Measurements from ENCODE around the gene PIN1.
"Not testable (repeated sequence)": the region's sequence is repeated elsewhere in the genome, so short reads cannot be mapped to it uniquely, and the experiment has no call there.

The PIN1 gene

DNA sequence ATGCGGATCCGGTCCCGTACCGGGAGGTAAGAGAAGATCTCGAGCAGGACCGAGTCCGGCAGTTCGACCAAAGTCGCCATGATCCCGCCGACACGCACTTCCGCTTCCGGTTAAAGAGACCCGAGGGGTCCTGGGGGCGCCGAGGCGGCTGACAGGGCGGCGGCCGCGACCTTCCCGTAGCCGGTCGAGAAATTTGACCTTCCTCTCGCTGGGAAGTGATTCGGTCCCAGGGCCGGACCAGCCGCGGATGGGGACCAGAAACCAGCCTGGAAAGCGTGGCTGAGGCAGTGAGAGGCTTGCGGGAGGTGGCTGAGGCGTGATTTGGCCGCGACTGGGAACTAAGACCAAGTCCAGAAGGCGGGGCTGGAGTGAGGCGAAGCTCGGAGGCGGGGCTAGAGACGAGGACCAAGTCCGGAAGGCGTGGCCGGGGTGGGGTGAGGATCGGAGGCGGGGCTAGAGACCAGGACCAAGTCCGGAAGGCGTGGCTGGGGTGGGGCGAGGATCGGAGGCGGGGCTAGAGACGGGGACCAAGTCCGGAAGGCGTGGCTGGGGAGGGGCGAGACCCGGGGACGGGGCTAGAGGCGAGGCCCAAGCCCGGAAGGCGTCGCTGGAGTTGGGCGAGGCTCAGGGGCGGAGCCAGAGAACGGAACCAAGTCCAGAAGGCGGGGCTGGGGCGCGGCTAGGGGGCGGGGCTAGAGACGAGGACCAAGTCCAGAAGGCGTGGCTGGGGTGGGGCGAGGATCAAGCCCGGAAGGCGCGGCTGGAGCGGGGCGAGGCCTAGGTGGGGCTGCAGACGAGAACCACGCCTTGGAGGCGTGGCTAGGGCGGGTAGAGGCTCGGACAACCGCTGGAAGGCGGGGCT, 16.2 kb upstream of the PIN1 start, which contains the start of gene FBXL12:
Gene FBXL12 (minus strand): TSS at position 346 of the 862 bp plus-strand sequence. CDS start 266 bp downstream, at position 80.
- peak; percentile 100 for DNase-seq

- no peak for DNase-seq
Measured at GRCh38 chr19:9819596-9819909, 15.6 kb upstream of the PIN1 start.

DNA sequence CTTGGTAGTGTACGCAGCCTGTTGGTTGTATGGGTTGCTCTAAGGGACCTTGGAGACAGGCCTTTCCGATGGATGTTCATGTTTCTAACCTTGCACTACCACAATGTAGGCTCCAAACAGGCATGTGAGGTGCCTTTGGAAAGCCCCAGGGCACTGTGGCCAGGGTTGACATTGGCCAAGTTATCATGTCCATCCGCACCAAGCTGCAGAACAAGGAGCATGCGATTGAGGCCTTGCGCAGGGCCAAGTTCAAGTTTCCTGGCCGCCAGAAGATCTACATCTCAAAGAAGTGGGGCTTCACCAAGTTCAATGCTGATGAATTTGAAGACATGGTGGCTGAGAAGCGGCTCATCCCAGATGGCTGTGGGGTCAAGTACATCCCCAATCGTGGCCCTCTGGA, 15.1 kb upstream of the PIN1 start:
- not testable (repeated sequence) for DNase-seq

- no peak for DNase-seq
Measured at GRCh38 chr19:9823816-9824215, 11.3 kb upstream of the PIN1 start.

DNA sequence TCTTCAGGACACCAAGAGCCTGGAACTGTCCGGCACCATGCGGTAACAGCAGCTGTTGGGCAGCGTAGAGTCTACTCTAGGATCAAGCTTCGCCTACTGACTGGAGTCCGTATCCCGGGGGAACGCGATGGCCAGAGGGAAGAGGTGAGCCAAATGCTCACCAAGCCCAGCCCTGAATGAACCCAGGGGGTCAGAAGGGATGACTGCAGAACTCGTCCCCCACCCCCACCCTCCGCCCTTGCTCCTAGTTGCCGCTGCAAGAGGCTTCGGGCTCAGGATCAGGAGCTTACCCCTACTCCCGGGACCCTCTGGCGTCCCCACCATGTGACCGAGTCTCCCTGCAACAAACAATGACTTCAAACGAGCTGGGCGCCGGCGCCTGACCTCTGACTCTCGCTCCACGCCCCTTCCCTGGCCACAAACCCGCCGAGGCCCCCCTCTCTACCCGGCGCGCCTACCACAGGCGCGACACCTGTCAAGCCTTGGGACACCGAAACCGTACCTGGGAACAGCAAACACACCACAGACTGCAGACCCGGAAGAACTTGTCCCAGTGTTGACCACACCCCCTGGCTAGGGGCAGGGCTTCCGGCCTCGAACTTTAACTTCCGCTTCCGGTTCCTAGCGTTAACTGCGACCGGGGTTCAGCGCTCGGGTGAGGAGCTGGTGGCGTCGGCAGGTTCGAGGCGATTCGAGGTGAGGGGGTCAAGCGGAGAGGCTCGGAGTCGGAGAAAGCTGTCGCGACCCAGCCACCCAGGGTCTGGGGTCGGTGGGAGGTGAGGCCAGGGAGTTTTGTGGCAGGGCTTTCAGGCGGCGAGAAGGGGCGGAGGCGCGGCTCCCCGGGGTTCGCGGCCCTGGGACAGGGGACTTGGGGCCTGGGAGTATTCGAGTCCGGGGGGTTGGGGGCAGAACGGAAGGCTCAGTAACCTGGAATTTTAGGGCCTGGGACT, 7.6 kb upstream of the PIN1 start, which contains the start of gene UBL5:
Gene UBL5 (plus strand): TSS at position 630 of the 950 bp plus-strand sequence. CDS start 420 bp downstream, outside the sequence.
- DNase-seq = peak; percentile 79 to 93

- DNase-seq = no peak
Measured at GRCh38 chr19:9828551-9829063, 6.5 kb upstream of the PIN1 start.

DNA sequence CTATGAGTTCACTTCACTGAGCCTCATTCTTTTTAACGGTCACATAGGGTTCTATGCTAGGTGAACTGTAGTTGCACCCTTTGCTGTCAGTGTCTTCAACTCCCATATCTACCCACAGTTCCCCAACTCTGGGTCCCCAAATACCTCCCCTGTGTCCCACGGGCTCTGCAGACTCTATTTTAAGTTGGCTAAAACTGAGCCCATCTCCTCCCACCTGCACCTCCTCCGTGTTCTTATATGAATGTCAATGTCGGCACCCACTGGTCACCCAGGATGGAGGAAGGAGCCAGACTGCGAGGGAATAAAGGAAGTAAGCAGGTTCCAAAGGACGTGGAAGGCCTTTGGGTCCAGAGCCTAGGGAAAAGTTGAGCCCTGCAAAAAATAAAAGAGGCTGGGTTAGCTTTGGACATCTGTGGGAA, 802 bp upstream of the PIN1 start:
- DNase-seq = no peak

DNA sequence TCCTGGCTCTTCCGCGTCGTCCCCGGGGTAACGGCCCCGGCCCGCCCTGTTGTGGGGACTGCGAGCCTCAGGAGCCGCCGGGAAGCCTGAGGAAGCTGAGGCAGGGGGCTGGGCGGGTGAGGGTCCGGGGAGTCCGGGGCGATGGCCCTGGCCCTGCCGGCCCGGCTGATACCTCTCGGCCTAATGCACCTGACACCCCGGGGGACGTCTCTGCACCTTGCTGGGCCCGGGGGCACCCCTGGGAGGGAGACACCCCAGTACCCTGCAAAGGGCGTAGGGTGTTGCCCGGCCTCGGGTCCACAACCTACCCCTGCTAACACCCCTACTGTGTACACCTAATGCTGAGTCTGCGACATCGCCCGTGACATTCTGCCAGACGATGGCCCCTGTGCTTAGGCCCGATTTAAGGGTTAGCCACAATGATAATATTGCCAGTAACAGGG, 410 bp downstream of the PIN1 start:
- no peak for DNase-seq

DNA sequence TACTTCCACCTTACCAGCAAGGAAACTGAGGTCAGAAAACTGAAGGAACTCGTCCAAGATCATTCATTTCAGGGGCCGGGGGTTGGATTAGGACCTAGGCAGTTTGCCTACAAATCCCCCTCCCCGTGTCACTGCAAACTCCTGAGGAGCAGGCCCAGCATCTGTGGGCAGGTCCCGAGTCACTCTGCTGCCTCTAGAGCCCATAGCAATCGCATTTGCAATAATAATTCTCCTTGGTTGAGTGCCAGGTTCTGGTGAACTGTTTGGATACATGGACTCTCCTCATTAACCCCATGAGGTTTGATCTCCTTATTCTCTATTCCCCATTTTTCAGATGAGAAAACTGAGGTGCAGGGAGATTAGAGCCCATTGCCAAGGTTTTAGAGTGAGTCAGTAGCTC, 903 bp downstream of the PIN1 start:
- DNase-seq = no peak

DNA sequence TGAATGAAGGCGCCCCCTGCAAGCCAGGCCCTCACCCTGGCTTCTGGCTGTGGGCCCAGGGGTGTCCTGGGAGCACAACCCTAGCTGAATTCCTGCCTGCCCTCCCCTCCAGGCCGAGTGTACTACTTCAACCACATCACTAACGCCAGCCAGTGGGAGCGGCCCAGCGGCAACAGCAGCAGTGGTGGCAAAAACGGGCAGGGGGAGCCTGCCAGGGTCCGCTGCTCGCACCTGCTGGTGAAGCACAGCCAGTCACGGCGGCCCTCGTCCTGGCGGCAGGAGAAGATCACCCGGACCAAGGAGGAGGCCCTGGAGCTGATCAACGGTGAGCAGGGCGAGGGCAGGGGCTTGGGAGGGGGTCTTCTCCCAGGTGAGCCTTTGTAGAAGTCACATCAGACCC, 3.2 kb downstream of the PIN1 start:
- no peak for DNase-seq

DNA sequence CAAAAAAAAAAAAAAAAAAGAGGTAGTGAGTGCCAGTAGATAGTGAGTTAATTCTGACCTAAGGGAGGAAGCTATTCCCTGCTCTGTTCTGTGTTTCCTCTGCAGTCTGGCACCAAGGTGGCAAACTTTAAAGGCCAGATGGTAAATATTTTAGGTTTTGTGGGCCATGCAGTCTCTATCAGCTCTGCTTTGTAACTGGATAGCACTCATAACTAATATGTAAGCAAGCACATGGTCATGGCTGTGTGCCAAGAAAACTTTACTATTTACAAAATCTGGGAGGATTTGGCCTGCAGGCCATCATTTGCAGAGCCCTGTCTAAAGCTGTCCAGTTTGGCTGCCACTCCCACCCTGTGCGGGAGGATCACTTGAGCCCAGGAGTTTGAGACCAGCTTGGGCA, 4.3 kb downstream of the PIN1 start:
- DNase-seq = no peak

DNA sequence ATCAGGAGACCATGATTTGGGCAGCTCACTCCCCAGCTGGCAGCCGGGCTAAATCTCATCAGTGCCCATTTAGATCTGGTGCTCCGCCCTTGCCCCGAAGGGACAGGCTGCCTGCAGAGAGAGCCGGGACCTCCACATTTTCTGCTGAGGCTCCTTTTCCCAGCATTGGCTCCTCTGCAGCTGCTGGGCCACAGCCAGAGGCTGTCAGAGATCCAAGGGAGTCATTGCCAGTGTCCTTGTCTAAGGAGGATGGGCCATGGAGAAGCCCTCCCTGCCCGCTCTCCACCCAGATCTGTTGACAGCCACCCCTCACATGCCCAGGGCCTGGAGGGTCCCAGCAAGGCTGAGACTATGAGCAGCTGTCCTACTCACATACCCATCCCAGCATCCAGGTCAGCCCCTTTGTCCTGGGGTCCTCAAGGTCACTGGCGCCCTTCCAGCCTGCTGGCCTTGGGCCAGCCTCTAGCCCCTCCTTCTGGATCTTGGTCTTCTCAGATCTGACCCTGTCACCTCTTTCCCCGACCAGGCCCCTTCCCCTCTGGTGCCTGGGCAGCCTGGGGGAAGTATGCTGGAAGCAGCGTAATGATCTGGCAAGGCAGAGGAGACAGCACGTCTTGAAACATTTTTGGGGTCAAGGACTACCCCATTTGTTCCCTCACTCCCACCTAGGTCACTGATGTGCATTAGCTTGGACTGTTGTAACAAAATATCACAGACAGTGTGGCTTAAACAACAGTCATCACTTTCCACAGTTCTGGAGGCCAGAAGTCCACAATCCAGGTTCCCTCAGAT, 7.9 kb downstream of the PIN1 start:
- DNase-seq = no peak

GRCh38 chr19:9843626-9844273, 8.6 kb downstream of the PIN1 start:
- DNase-seq = not testable (repeated sequence)

DNA sequence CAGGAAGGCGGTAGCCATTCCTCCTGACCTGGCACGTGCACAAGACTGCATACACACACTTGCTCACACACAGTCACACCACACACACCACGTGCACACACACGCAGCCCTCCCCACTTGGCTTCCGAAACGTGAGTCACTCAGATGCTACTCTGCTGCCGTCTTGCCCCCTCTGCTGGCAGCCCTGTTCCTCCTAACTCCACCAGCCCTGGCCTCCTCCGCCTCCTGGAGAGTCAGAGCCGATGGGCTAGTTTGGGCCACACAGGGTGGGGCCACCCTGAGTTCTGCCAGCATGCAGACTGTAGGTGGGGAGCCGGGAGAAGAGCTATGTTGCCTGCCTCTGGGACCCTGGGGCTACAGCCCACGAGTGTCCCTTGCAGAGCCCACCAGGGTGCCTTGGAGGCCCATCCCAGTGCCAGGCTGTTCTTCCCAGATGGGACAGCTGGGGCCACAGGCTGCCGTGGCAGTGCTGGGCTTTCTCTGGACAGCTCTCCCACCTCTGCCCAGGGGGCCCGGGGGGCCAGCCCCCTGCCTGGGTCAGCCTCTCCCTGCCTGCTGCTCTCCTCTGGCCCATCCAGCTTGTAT, 12.1 kb downstream of the PIN1 start:
- DNase-seq = no peak

GRCh38 chr19:9848060-9848459, 12.9 kb downstream of the PIN1 start:
- DNase-seq = no peak

DNA sequence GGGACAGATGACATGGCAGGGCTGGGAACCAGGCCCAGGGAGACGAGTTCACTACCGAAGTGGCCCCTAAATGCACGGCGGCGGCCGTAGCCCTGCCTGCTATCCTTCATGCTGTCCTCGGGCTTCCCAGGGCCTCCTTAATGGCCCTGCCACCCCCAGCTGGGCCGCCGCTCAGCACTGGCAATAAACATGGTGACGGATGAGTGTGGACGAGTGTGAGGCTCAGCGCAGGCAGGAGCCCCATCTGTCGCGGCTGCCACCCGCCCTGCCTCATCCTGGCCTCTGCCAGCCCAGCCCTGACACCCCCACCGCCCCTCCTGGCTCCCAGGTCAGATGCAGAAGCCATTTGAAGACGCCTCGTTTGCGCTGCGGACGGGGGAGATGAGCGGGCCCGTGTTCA, 13.6 kb downstream of the PIN1 start:
- DNase-seq = no peak

GRCh38 chr19:9849791-9850190, 14.7 kb downstream of the PIN1 start:
- no peak for DNase-seq

DNA sequence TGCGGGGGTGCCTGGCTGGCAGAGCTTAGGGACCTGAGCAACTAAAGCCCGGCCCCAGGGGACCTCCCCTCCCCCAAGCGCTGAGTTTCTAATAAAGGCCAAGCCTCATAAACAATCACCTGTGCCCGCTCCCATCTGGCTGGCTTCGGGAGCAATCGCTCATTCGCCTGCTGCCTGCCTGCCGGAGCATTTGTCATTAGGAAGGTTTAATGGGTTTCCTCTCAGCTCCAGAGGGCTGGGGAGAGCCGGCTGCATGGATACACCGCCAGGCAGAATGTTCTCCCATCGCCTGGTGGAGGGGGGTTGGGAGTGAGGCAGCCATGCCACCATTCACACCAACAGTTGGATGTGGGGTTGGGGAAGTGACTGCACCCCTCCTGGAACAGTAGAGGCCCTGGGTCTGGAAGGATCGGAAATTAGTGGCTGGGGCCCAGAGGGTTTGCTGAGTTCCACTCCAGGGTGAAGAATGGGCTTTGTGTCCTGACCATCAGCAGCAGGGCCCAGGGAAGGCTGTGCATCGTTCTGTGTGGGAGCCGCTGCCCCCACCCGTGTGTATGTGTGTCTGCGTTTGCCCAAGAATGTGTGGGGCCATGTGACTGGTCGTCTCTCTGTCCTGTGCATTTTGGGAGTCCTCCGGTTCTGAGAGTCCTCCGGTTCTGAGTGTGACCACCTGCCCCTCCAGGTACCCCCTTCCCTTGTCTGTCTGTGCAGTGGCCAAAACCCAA, 15.3 kb downstream of the PIN1 start:
- DNase-seq = no peak

DNA sequence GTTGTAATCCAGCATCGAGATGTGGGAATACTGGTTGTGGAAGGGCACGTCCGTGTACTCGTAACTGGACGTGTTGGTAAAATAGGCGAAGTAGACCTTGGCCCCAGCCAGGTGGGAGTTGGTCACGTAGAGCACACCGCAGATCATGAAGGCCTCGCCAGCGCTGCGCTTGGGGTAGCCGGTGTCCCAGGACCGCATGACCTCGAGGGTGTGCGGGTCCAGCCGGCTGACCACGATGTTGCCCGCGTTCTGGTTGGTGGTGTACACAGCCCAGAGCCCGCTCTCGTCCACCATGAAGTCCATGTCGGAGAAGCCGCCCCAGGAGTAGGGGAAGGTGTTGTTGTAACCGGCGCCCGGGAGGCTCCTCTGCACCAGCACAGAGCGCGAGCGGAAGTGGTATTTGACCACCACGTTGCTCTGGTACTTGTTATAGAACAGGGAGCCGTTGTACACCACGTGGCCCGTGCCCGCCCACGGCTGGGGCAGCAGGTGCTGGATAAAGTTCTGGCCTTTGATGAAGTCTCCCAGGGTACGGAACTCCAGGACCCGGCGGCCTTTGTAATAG, 19.2 kb downstream of the PIN1 start:
- no peak for DNase-seq

DNA sequence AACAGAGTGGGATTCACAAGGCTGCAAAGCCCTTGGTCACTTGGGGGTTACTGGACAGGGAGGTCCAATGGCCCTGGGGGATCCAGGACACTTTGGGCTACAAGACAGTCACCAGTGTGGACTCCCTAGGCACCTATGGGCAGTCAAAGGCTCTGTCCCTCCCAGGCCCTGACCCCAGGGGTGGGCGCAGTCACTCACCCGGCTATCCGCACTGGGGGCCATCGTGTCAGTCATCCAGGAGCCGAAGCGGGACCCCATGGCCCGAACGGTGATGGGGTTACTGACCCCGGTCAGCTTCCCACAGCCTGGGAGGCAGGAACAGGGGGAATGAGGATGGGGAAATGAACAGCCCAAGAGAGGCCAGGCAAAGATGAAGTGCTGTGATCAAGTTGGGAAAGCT, 21.5 kb downstream of the PIN1 start:
- DNase-seq = no peak

All from inflammatory macrophage treated with lipopolysaccharide for 1 hour (primary cell).